GM10847 (cell line): ENCODE measurements around the gene PLBD1.

Experiments used
- POLR2A ChIP-seq: IDR thresholded peaks from 2 replicates; pipeline ENCODE4 v1.6.1; 2011; ENCODE audit not compliant: insufficient read length; ENCODE audit errors: extremely low read depth

The PLBD1 gene

GRCh38 chr12:14567351-14568162 is at the start of gene PLBD1:
Gene PLBD1 (minus strand): TSS chr12:14567883. CDS start chr12:14567696, 187 bp downstream.
- TF ChIP-seq POLR2A, result no peak

GRCh38 chr12:14614704-14615121 is 47.0 kb upstream of the PLBD1 start:
- no peak for TF ChIP-seq POLR2A

GRCh38 chr12:14613718-14614117 is 46.0 kb upstream of the PLBD1 start:
- TF ChIP-seq POLR2A, result no peak

GRCh38 chr12:14612898-14613445 is 45.3 kb upstream of the PLBD1 start:
- no peak for TF ChIP-seq POLR2A

- TF ChIP-seq POLR2A, result no peak
Observed at GRCh38 chr12:14612250-14612649, 44.6 kb upstream of the PLBD1 start.

GRCh38 chr12:14611640-14612203 is 44.0 kb upstream of the PLBD1 start:
- TF ChIP-seq POLR2A, result no peak

GRCh38 chr12:14607568-14607967 is 39.9 kb upstream of the PLBD1 start:
- TF ChIP-seq POLR2A, result no peak

- TF ChIP-seq POLR2A, result no peak
Observed at GRCh38 chr12:14605401-14605989, 37.8 kb upstream of the PLBD1 start.

GRCh38 chr12:14601692-14602478 is 34.2 kb upstream of the PLBD1 start:
- TF ChIP-seq POLR2A, result no peak

- no peak for TF ChIP-seq POLR2A
Observed at GRCh38 chr12:14597480-14597879, 29.8 kb upstream of the PLBD1 start.

GRCh38 chr12:14591719-14592118 is 24.0 kb upstream of the PLBD1 start:
- no peak for TF ChIP-seq POLR2A

GRCh38 chr12:14589169-14590004 is 21.7 kb upstream of the PLBD1 start:
- no peak for TF ChIP-seq POLR2A

GRCh38 chr12:14588571-14588970 is 20.9 kb upstream of the PLBD1 start:
- no peak for TF ChIP-seq POLR2A

- TF ChIP-seq POLR2A, result no peak
Observed at GRCh38 chr12:14578646-14579045, 11.0 kb upstream of the PLBD1 start.

GRCh38 chr12:14577344-14577743 is 9.7 kb upstream of the PLBD1 start:
- no peak for TF ChIP-seq POLR2A

GRCh38 chr12:14576896-14577295 is 9.2 kb upstream of the PLBD1 start:
- TF ChIP-seq POLR2A, result no peak
